ENCODE measurements around the gene FOXP3.

GRCh38 chrX:49214416-49214815 lies 50.1 kb downstream of the FOXP3 start:
- TF ChIP-seq EZH2 (IDR thresholded peaks at IDR 0.05; ENCODE audit: low read length, missing control alignments) (no peak), CTCF (conservative IDR thresholded peaks at IDR 0.05 in 1 of 2, IDR thresholded peaks at IDR 0.05 in 1 of 2; ENCODE audit: low read depth in 1 of 2, low read length in 2 of 2) (no peak)
